WTC11 (cell line): ENCODE measurements around the gene RIF1. TPM values are rescaled to one million over a fixed set of nuclear protein-coding genes. Genes with fewer than 3 reads are reported as not detected.

Experiments
- ATAC-seq: fragments of 200-7000 bp; cut with Tn5 transposase; 2 replicates; pipeline ENCODE4 v1.10.0; 2021; ENCODE audit warnings: mild to moderate bottlenecking, moderate library complexity
- CTCF ChIA-PET: fragments of 300-600 bp; sonication (Branson Sonifier 250); formaldehyde crosslinking; loops from one replicate; lab custom pipeline; 2021; ENCODE audit warnings: antibody characterized with exemption; lab: Charles Lee
- POLR2A ChIA-PET: fragments of 350-600 bp; sonication (Branson Sonifier 250); formaldehyde crosslinking; loops from one replicate; lab custom pipeline; 2021; ENCODE audit warnings: antibody characterized with exemption; lab: Charles Lee
- DNase-seq: peaks from one replicate; pipeline ENCODE4 v3.0.0; 2021; ENCODE audit warnings: low spot score
- H3K27ac Mint-ChIP-seq: 2 replicates; pipeline ENCODE4 v1.8.0; 2021; ENCODE audit warnings: mixed read lengths
- H3K27me3 Mint-ChIP-seq: 2 replicates; pipeline ENCODE4 v1.8.0; 2021; ENCODE audit warnings: low read depth, mild to moderate bottlenecking, moderate library complexity, mixed read lengths
- H3K36me3 Mint-ChIP-seq: 2 replicates; pipeline ENCODE4 v1.8.0; 2021; ENCODE audit warnings: mixed read lengths
- H3K4me1 Mint-ChIP-seq: 2 replicates; pipeline ENCODE4 v1.8.0; 2022; ENCODE audit warnings: mixed read lengths
- H3K4me3 Mint-ChIP-seq: 2 replicates; pipeline ENCODE4 v1.8.0; 2021; ENCODE audit warnings: mild to moderate bottlenecking, moderate library complexity, mixed read lengths
- H3K9me3 Mint-ChIP-seq: 2 replicates; pipeline ENCODE4 v1.8.0; 2021; ENCODE audit warnings: mixed read lengths
- AR ChIP-seq: fragments of 250-450 bp; sonication (Bioruptor Pico); IDR thresholded peaks from 2 replicates; pipeline ENCODE4 v1.9.0; 2021; ENCODE audit warnings: mild to moderate bottlenecking
- CBFB ChIP-seq: sonication (generic); formaldehyde crosslinking; IDR thresholded peaks from 2 replicates; pipeline ENCODE4 v1.8.1; 2022; ENCODE audit warnings: mild to moderate bottlenecking, low read depth, missing genetic modification reagents
- CTCF ChIP-seq: fragments of 200-600 bp; IDR thresholded peaks from 2 replicates; pipeline ENCODE4 v1.8.0; 2022; ENCODE audit warnings: antibody characterized with exemption
- EMX1 ChIP-seq: fragments of 250-450 bp; sonication (Bioruptor Pico); IDR thresholded peaks from 2 replicates; pipeline ENCODE4 v1.8.0; 2021; ENCODE audit warnings: mild to moderate bottlenecking
- ERG ChIP-seq: fragments of 250-450 bp; sonication (Bioruptor Pico); IDR thresholded peaks from 2 replicates; pipeline ENCODE4 v1.8.0; 2021; ENCODE audit warnings: mild to moderate bottlenecking
- FOXK1 ChIP-seq: sonication (generic); formaldehyde crosslinking; IDR thresholded peaks from 2 replicates; pipeline ENCODE4 v1.8.0; 2022; ENCODE audit warnings: mild to moderate bottlenecking, moderate library complexity, missing genetic modification reagents
- FOXP1 ChIP-seq: sonication (generic); formaldehyde crosslinking; IDR thresholded peaks from 2 replicates; pipeline ENCODE4 v1.8.0; 2022; ENCODE audit warnings: missing genetic modification reagents, mild to moderate bottlenecking, moderate library complexity, borderline replicate concordance
- JUN ChIP-seq: sonication (generic); formaldehyde crosslinking; IDR thresholded peaks from 2 replicates; pipeline ENCODE4 v1.8.0; 2023; ENCODE audit warnings: mild to moderate bottlenecking, missing genetic modification reagents
- KAT7 ChIP-seq: sonication (generic); formaldehyde crosslinking; IDR thresholded peaks from 2 replicates; pipeline ENCODE4 v1.8.1; 2023; ENCODE audit warnings: missing genetic modification reagents, mild to moderate bottlenecking, borderline replicate concordance
- MXD4 ChIP-seq: fragments of 250-450 bp; sonication (Bioruptor Pico); IDR thresholded peaks from 2 replicates; pipeline ENCODE4 v1.8.0; 2021; ENCODE audit warnings: mild to moderate bottlenecking, moderate library complexity, borderline replicate concordance
- SMAD3 ChIP-seq: sonication (generic); formaldehyde crosslinking; IDR thresholded peaks from 2 replicates; pipeline ENCODE4 v1.8.0; 2022; ENCODE audit warnings: missing genetic modification reagents, mild to moderate bottlenecking, borderline replicate concordance
- ZNF232 ChIP-seq: sonication (generic); formaldehyde crosslinking; IDR thresholded peaks from 2 replicates; pipeline ENCODE4 v1.8.0; 2022; ENCODE audit warnings: mild to moderate bottlenecking, missing genetic modification reagents
- ZNF263 ChIP-seq: sonication (generic); formaldehyde crosslinking; IDR thresholded peaks from 2 replicates; pipeline ENCODE4 v1.8.1; 2022; ENCODE audit warnings: low read depth, mild to moderate bottlenecking, moderate library complexity, missing genetic modification reagents
- ZNF416 ChIP-seq: fragments of 250-450 bp; sonication (Bioruptor Pico); IDR thresholded peaks from 2 replicates; pipeline ENCODE4 v1.9.0; 2021; ENCODE audit warnings: mild to moderate bottlenecking, inconsistent platforms
- ZNF425 ChIP-seq: fragments of 250-450 bp; sonication (Bioruptor Pico); conservative IDR thresholded peaks from 2 replicates; pipeline ENCODE4 v1.9.0; 2021; ENCODE audit warnings: mild to moderate bottlenecking
- ZNF671 ChIP-seq: fragments of 250-450 bp; sonication (Bioruptor Pico); IDR thresholded peaks from 2 replicates; pipeline ENCODE4 v1.8.0; 2021; ENCODE audit warnings: mild to moderate bottlenecking
- total RNA-seq: library from RNA; stranded (reverse); gene quantifications from 3 replicates; pipeline ENCODE4 v1.2.3, GENCODE V29; 2021
- TF ChIP-seq, protein P1 (sequence below): sonication (generic); formaldehyde crosslinking; IDR thresholded peaks from 2 replicates; pipeline ENCODE4 v1.8.1; 2023; ENCODE audit warnings: mild to moderate bottlenecking, moderate library complexity, missing genetic modification reagents
- TF ChIP-seq, protein P2 (sequence below): sonication (generic); formaldehyde crosslinking; IDR thresholded peaks from 2 replicates; pipeline ENCODE4 v1.8.1; 2023; ENCODE audit warnings: mild to moderate bottlenecking, missing genetic modification reagents
- TF ChIP-seq, protein P3 (sequence below): sonication (generic); formaldehyde crosslinking; IDR thresholded peaks from 2 replicates; pipeline ENCODE4 v1.8.1; 2022; ENCODE audit warnings: missing genetic modification reagents, borderline replicate concordance
- TF ChIP-seq, protein P4 (sequence below): sonication (generic); formaldehyde crosslinking; conservative IDR thresholded peaks from 2 replicates; pipeline ENCODE4 v1.8.1; 2022; ENCODE audit warnings: mild to moderate bottlenecking, missing genetic modification reagents

RIF1 gene
- total RNA-seq, 1 experiment from 2014 or later, result 96.9 TPM

GRCh38 chr2:151410485-151410834 is 758 bp downstream of the RIF1 start:
- ChIA-PET CTCF (interaction anchor here (0.6 to 1.8 kb wide), 15 partner anchors 27 to 690 kb away, joined by 3 to 12 read pairs (median 4); no protein-coding TSS in a partner anchor), POLR2A (interaction anchor here (0.6 kb wide), 3 partner anchors 47 to 538 kb away, joined by 4 to 5 read pairs (median 4); no protein-coding TSS in a partner anchor)
- Mint-ChIP-seq H3K36me3 (peaks cover 42% of the 10 kb centered on the region), H3K4me1 (peaks cover 23% of the 10 kb centered on the region), H3K27ac (peak overlapping the region; percentile 98), H3K9me3 (peaks cover 4% of the 10 kb centered on the region), H3K27me3 (no peaks in the 10 kb centered on the region; the same call in 1 of the 2 replicates), H3K4me3 (peak overlapping the region; percentile 97)
- 0 out of 2 replicates have a peak, but pooled peaks have one; percentile 35 for TF ChIP-seq FOXP1 (CRISPR knock-in tag)
- no peak for TF ChIP-seq JUN
- no peak for TF ChIP-seq ZNF425
- no peak for TF ChIP-seq ZNF416 (CRISPR knock-in tag)
- 0 out of 2 replicates have a peak, but pooled peaks have one; percentile 0 for TF ChIP-seq KAT7 (CRISPR knock-in tag)
- peak; percentile 59 for DNase-seq
- ATAC-seq, result peak; percentile 2; the same call in 1 of the 2 replicates

DNA sequence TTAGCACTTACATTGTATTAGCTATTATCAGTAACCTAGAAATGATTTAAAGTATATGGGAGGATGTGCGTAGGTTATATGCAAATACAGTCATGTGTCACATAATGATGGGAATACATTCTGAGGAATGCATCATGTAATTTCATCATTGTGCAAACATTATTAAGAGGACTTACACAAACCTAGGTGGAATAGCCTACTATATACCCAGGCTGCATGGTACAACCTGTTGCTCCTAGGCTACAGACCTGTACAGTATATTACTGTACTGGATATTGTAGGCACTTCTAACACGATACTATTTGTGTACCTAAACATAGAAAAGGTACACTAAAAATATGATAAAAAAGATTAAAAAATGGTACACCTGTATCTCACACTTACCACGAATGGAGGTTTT is 7.9 kb downstream of the RIF1 start:
- ATAC-seq (no peak), DNase-seq (no peak)
- Mint-ChIP-seq H3K27me3 (no peaks in the 10 kb centered on the region), H3K9me3 (no peaks in the 10 kb centered on the region), H3K4me1 (peaks cover 3% of the 10 kb centered on the region), H3K4me3 (no peak overlapping the region), H3K27ac (no peak overlapping the region)
- TF ChIP-seq MXD4 (CRISPR knock-in tag), result no peak
- TF ChIP-seq ZNF671 (CRISPR knock-in tag), result no peak
- TF ChIP-seq, protein P1, sequence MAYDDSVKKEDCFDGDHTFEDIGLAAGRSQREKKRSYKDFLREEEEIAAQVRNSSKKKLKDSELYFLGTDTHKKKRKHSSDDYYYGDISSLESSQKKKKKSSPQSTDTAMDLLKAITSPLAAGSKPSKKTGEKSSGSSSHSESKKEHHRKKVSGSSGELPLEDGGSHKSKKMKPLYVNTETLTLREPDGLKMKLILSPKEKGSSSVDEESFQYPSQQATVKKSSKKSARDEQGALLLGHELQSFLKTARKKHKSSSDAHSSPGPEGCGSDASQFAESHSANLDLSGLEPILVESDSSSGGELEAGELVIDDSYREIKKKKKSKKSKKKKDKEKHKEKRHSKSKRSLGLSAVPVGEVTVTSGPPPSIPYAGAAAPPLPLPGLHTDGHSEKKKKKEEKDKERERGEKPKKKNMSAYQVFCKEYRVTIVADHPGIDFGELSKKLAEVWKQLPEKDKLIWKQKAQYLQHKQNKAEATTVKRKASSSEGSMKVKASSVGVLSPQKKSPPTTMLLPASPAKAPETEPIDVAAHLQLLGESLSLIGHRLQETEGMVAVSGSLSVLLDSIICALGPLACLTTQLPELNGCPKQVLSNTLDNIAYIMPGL (CRISPR knock-in tag), result no peak
- no peak for TF ChIP-seq ZNF263 (CRISPR knock-in tag)
- TF ChIP-seq FOXK1 (CRISPR knock-in tag), result no peak
- no peak for TF ChIP-seq CTCF
- TF ChIP-seq EMX1 (CRISPR knock-in tag), result no peak
- TF ChIP-seq SMAD3 (CRISPR knock-in tag), result no peak
- no peak for TF ChIP-seq AR
- TF ChIP-seq CBFB (CRISPR knock-in tag), result no peak
- no peak for TF ChIP-seq KAT7 (CRISPR knock-in tag)
- TF ChIP-seq, protein P2, sequence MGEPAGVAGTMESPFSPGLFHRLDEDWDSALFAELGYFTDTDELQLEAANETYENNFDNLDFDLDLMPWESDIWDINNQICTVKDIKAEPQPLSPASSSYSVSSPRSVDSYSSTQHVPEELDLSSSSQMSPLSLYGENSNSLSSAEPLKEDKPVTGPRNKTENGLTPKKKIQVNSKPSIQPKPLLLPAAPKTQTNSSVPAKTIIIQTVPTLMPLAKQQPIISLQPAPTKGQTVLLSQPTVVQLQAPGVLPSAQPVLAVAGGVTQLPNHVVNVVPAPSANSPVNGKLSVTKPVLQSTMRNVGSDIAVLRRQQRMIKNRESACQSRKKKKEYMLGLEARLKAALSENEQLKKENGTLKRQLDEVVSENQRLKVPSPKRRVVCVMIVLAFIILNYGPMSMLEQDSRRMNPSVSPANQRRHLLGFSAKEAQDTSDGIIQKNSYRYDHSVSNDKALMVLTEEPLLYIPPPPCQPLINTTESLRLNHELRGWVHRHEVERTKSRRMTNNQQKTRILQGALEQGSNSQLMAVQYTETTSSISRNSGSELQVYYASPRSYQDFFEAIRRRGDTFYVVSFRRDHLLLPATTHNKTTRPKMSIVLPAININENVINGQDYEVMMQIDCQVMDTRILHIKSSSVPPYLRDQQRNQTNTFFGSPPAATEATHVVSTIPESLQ (CRISPR knock-in tag), result no peak
- TF ChIP-seq, protein P3, sequence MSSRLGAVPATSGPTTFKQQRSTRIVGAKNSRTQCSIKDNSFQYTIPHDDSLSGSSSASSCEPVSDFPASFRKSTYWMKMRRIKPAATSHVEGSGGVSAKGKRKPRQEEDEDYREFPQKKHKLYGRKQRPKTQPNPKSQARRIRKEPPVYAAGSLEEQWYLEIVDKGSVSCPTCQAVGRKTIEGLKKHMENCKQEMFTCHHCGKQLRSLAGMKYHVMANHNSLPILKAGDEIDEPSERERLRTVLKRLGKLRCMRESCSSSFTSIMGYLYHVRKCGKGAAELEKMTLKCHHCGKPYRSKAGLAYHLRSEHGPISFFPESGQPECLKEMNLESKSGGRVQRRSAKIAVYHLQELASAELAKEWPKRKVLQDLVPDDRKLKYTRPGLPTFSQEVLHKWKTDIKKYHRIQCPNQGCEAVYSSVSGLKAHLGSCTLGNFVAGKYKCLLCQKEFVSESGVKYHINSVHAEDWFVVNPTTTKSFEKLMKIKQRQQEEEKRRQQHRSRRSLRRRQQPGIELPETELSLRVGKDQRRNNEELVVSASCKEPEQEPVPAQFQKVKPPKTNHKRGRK (CRISPR knock-in tag), result no peak
- TF ChIP-seq ERG, result no peak
- TF ChIP-seq, protein P4, sequence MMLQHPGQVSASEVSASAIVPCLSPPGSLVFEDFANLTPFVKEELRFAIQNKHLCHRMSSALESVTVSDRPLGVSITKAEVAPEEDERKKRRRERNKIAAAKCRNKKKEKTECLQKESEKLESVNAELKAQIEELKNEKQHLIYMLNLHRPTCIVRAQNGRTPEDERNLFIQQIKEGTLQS (CRISPR knock-in tag), result no peak
- TF ChIP-seq ZNF232 (CRISPR knock-in tag), result no peak
- TF ChIP-seq, all 79 proteins: peak for 0
- peaks cover 74% of the 10 kb centered on the region for H3K36me3 Mint-ChIP-seq
- CTCF ChIA-PET, result no interaction called here
- POLR2A ChIA-PET, result no interaction called here
